PFSK-1 (cell line): ENCODE measurements around the gene CDKN2AIPNL.

ENCODE experiments used
- FOXP2 ChIP-seq: optimal IDR thresholded peaks from 2 replicates; pipeline ENCODE3; 2011; ENCODE audit warnings: borderline replicate concordance, control low read depth, inconsistent platforms; ENCODE audit not compliant: insufficient read depth; ENCODE audit errors: extremely low read length, extremely low read depth
- POLR2AphosphoS5 ChIP-seq: IDR thresholded peaks from 2 replicates; pipeline ENCODE4 v1.6.1; 2012; ENCODE audit warnings: low read depth, mild to moderate bottlenecking, control low read depth, low read length, moderate library complexity
- REST ChIP-seq, 2 experiments: IDR thresholded peaks; 2 replicates each; pipeline versions ENCODE4 v1.6.1 to v1.8.0; 2011 to 2012; ENCODE audit warnings: low read depth in 2 of 2, low read length in 2 of 2, control low read depth in 1 of 2, inconsistent platforms in 1 of 2, mild to moderate bottlenecking in 1 of 2, moderate library complexity in 1 of 2; ENCODE audit not compliant: insufficient read depth in 1 of 2
- SIN3A ChIP-seq: IDR thresholded peaks from 2 replicates; pipeline ENCODE4 v1.6.1; 2012; ENCODE audit warnings: mild to moderate bottlenecking, low read length, moderate library complexity, borderline replicate concordance; ENCODE audit not compliant: insufficient read depth
- TAF1 ChIP-seq: IDR thresholded peaks from 2 replicates; pipeline ENCODE4 v1.6.1; 2012; ENCODE audit warnings: low read length, control low read depth, borderline replicate concordance; ENCODE audit not compliant: insufficient read depth

The CDKN2AIPNL gene

DNA sequence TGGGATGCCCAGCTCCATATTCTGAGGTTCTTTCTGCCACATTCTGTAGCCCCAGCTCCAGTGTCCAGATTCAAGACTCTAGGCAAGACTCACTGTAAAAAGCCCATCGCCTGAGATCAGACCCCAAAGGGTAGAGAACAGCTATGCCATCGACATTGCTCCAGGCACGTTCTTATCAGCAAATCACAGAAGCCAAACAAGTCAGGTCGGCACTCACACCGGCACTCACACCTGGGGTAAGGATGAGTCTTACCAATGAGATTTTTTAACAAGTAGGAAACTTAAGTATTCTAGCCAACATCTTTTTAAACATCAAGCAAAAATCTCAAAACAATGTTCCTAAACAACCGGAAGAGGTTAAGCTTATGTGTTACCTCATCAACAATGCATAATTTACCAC lies 2.4 kb downstream of the CDKN2AIPNL start:
- no peak for TF ChIP-seq TAF1
- no peak for TF ChIP-seq FOXP2
- TF ChIP-seq POLR2AphosphoS5, result no peak
- no peak for TF ChIP-seq REST (IDR thresholded peaks at IDR 0.05; ENCODE audit: insufficient read depth in 1 of 2, low read depth in 2 of 2, low read length in 2 of 2)
- TF ChIP-seq SIN3A, result no peak

GRCh38 chr5:134406390-134406789 lies 5.3 kb downstream of the CDKN2AIPNL start:
- TF ChIP-seq REST (IDR thresholded peaks at IDR 0.05; ENCODE audit: insufficient read depth in 1 of 2, low read depth in 2 of 2, low read length in 2 of 2) (no peak), TAF1 (no peak), FOXP2 (no peak), SIN3A (no peak), POLR2AphosphoS5 (no peak)

GRCh38 chr5:134403951-134404350 lies 7.7 kb downstream of the CDKN2AIPNL start:
- no peak for TF ChIP-seq REST (IDR thresholded peaks at IDR 0.05; ENCODE audit: insufficient read depth in 1 of 2, low read depth in 2 of 2, low read length in 2 of 2)
- TF ChIP-seq POLR2AphosphoS5, result no peak
- TF ChIP-seq TAF1, result no peak
- TF ChIP-seq SIN3A, result no peak
- no peak for TF ChIP-seq FOXP2

GRCh38 chr5:134398609-134399155 lies 13.0 kb downstream of the CDKN2AIPNL start:
- no peak for TF ChIP-seq POLR2AphosphoS5
- no peak for TF ChIP-seq REST (IDR thresholded peaks at IDR 0.05; ENCODE audit: insufficient read depth in 1 of 2, low read depth in 2 of 2, low read length in 2 of 2)
- TF ChIP-seq FOXP2, result no peak
- no peak for TF ChIP-seq SIN3A
- TF ChIP-seq TAF1, result no peak

DNA sequence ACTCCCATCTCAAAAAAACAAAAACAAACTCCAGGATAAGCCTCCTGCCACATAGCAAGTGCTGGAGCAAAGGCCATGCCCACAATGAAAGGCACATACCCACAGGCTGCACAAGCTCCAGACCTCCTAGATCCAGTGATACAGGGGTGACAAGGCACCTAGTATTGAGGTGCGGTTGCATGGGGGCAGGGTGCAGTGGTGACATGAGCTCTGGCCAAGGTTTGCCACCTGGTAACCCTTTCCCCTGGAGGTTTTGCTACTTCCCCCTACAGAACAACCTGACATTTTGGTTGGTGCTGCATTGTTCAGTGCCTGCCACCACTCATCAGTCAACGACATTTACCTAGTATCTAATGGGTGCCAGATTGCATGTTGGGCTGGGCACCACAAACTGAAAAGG lies 14.5 kb downstream of the CDKN2AIPNL start:
- TF ChIP-seq REST (IDR thresholded peaks at IDR 0.05; ENCODE audit: insufficient read depth in 1 of 2, low read depth in 2 of 2, low read length in 2 of 2) (no peak), SIN3A (no peak), TAF1 (no peak), FOXP2 (no peak), POLR2AphosphoS5 (no peak)
